ENCODE data around the gene DFFA.
"Not testable (repeated sequence)": the region's sequence is repeated elsewhere in the genome, so short reads cannot be mapped to it uniquely, and the experiment has no call there.

DFFA gene

GRCh38 chr1:10504249-10504648 lies 31.9 kb upstream of the DFFA start:
- no peak for DNase-seq

- DNase-seq = no peak
Observed at GRCh38 chr1:10502206-10502605, 29.9 kb upstream of the DFFA start.

- no peak for DNase-seq
Observed at GRCh38 chr1:10498231-10498630, 25.9 kb upstream of the DFFA start.

GRCh38 chr1:10497109-10497508 lies 24.8 kb upstream of the DFFA start:
- no peak for DNase-seq

GRCh38 chr1:10495952-10496351 lies 23.6 kb upstream of the DFFA start:
- no peak for DNase-seq

GRCh38 chr1:10495475-10495817 lies 23.1 kb upstream of the DFFA start:
- no peak for DNase-seq

GRCh38 chr1:10494754-10495474 lies 22.6 kb upstream of the DFFA start:
- DNase-seq = no peak

- no peak for DNase-seq
Observed at GRCh38 chr1:10494418-10494753, 22.1 kb upstream of the DFFA start.

GRCh38 chr1:10490286-10490970 lies 18.1 kb upstream of the DFFA start:
- no peak for DNase-seq

- no peak for DNase-seq
Observed at GRCh38 chr1:10489291-10490055, 17.1 kb upstream of the DFFA start.

GRCh38 chr1:10484521-10484920 lies 12.2 kb upstream of the DFFA start:
- DNase-seq = no peak

GRCh38 chr1:10480614-10481013 lies 8.3 kb upstream of the DFFA start:
- no peak for DNase-seq

GRCh38 chr1:10479296-10479695 lies 7.0 kb upstream of the DFFA start:
- no peak for DNase-seq

GRCh38 chr1:10475510-10475909 lies 3.2 kb upstream of the DFFA start:
- DNase-seq = no peak

GRCh38 chr1:10474613-10475507 lies 2.5 kb upstream of the DFFA start, which contains the start of gene PEX14:
TSS of gene PEX14 (plus strand) at chr1:10474950. CDS start at chr1:10474967, 17 bp downstream.
- DNase-seq = peak; percentile 35

GRCh38 chr1:10474309-10474612 lies 1.9 kb upstream of the DFFA start:
- DNase-seq = not testable (repeated sequence)

- DNase-seq = no peak
Observed at GRCh38 chr1:10473145-10473765, 926 bp upstream of the DFFA start.

- DNase-seq = no peak
Observed at GRCh38 chr1:10471411-10472219, 714 bp downstream of the DFFA start.

GRCh38 chr1:10470043-10470442 lies 2.3 kb downstream of the DFFA start:
- DNase-seq = no peak

GRCh38 chr1:10467078-10467477 lies 5.3 kb downstream of the DFFA start:
- no peak for DNase-seq

GRCh38 chr1:10459184-10459583 lies 13.1 kb downstream of the DFFA start:
- DNase-seq = no peak

- no peak for DNase-seq
Observed at GRCh38 chr1:10457875-10458274, 14.5 kb downstream of the DFFA start.

Measured in cortex of kidney (tissue), 1 donor.